Stimulated activated CD8-positive, alpha-beta memory T cell treated with anti-CD3 and anti-CD28 coated beads, Interleukin-12 subunit alpha, Interleukin-12 subunit beta, amount 100 ng/mL, for 24 hours (primary cell): Measurements from ENCODE around the gene RILPL1.
"Not testable (repeated sequence)": the region's sequence is repeated elsewhere in the genome, so short reads cannot be mapped to it uniquely, and the experiment has no call there.

Experiments
- DNase-seq: peaks from one replicate; pipeline ENCODE4 v3.0.0-alpha.2; 2020; ENCODE audit errors: extremely low read depth

RILPL1 gene

GRCh38 chr12:123530668-123531067, 2.9 kb downstream of the RILPL1 start:
- DNase-seq, result no peak

GRCh38 chr12:123529686-123530085, 3.8 kb downstream of the RILPL1 start:
- DNase-seq, result no peak

- DNase-seq, result no peak
These were observed 4.7 kb downstream of the RILPL1 start for GRCh38 chr12:123528858-123529257.

- DNase-seq, result no peak
These were observed 6.9 kb downstream of the RILPL1 start for GRCh38 chr12:123526542-123527080.

GRCh38 chr12:123524378-123524777, 9.1 kb downstream of the RILPL1 start:
- DNase-seq, result no peak

GRCh38 chr12:123523518-123523917, 10.0 kb downstream of the RILPL1 start:
- DNase-seq, result no peak

- DNase-seq, result no peak
These were observed 11.4 kb downstream of the RILPL1 start for GRCh38 chr12:123522164-123522563.

- no peak for DNase-seq
These were observed 12.7 kb downstream of the RILPL1 start for GRCh38 chr12:123520567-123521474.

- no peak for DNase-seq
These were observed 14.1 kb downstream of the RILPL1 start for GRCh38 chr12:123519141-123520001.

- no peak for DNase-seq
These were observed 17.2 kb downstream of the RILPL1 start for GRCh38 chr12:123516216-123516780.

GRCh38 chr12:123514582-123515221, 18.8 kb downstream of the RILPL1 start:
- not testable (repeated sequence) for DNase-seq

- no peak for DNase-seq
These were observed 19.7 kb downstream of the RILPL1 start for GRCh38 chr12:123513805-123514204.

GRCh38 chr12:123512838-123513665, 20.5 kb downstream of the RILPL1 start:
- no peak for DNase-seq

- DNase-seq, result no peak
These were observed 26.7 kb downstream of the RILPL1 start for GRCh38 chr12:123506843-123507236.

GRCh38 chr12:123506059-123506842, 27.3 kb downstream of the RILPL1 start:
- no peak for DNase-seq

- DNase-seq, result no peak
These were observed 31.3 kb downstream of the RILPL1 start for GRCh38 chr12:123502163-123502704.

- DNase-seq, result no peak
These were observed 34.2 kb downstream of the RILPL1 start for GRCh38 chr12:123499332-123499731.

- no peak for DNase-seq
These were observed 35.2 kb downstream of the RILPL1 start for GRCh38 chr12:123498126-123498825.

- no peak for DNase-seq
These were observed 36.5 kb downstream of the RILPL1 start for GRCh38 chr12:123497065-123497464.
